ENCODE data around the gene ABHD12B. TPM values are rescaled to one million over a fixed set of nuclear protein-coding genes. Genes with fewer than 3 reads are reported as not detected.
"Not testable (repeated sequence)": the region's sequence is repeated elsewhere in the genome, so short reads cannot be mapped to it uniquely, and the experiment has no call there.

Gene ABHD12B
- total RNA-seq, 1 donor from 2014 or later: 5.1 TPM

GRCh38 chr14:50887476-50887875, 15.6 kb downstream of the ABHD12B start:
- DNase-seq (ENCODE audit: low spot score): no peak

- DNase-seq (ENCODE audit: low spot score): no peak
Observed at GRCh38 chr14:50892255-50892654, 20.4 kb downstream of the ABHD12B start.

GRCh38 chr14:50896421-50896820, 24.6 kb downstream of the ABHD12B start:
- not testable (repeated sequence) for DNase-seq (ENCODE audit: low spot score)

DNA sequence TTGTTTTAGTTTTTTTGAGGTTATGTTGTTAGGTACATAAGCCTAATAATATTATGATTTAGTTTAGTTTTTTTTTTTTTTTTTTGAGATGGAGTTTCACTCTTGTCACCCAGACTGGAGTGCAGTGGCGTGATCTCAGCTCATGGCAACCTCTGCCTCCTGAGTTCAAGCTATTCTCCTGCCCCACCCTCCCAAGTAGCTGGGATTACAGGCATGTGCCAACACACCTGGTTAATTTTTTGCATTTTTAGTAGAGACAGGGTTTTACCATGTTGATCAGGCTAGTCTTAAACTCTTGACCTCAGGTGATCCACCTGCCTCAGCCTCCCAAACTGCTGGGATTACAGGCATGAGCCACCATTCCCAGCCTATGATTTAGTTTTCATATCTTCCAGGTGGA, 25.2 kb downstream of the ABHD12B start:
- DNase-seq (ENCODE audit: low spot score): not testable (repeated sequence)

DNA sequence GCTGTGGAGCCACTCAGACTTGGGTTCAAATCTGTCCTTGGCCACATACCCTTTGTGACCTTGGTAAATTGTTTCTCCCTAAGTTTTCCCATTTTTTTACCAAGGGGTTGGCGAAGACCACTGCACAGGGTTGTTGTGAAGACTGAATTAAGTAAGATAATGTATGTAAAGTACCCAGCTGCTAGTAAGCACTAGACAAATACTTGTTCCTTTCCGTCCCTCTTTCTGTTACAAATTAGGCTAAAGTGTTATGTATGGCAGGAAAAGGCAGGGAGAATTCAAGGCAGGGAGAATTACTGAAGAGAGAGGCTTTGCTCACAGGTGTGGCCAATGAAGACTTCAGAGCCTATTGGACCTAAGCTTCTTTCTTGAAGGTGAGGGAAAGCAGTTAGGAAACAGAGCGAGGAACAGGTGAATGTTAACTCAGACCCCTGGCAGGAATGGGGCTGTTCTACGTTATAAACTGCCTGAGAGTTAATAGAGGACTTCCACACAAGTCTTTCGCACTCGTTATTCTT, 25.9 kb downstream of the ABHD12B start:
- no peak for DNase-seq (ENCODE audit: low spot score)

DNA sequence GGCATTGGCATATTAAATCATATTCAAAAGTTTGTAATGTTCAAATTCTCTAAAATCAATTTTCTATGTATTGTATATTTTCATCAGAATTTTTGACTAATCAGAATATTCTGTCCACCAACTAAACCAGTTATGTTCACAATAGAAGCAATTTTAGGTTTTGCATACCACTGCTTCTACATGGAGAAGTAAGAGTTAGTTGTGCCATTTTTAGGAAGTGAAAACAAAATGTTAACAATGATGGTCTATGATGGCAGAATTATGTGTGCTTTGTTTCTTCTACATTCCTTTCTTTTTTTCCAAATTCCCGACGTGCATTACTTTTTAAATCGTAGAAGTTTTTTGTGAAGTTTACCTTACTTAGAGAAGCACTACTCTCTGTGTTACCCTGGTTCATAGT, 29.5 kb downstream of the ABHD12B start:
- no peak for DNase-seq (ENCODE audit: low spot score)

GRCh38 chr14:50904719-50905118, 32.9 kb downstream of the ABHD12B start:
- DNase-seq (ENCODE audit: low spot score): no peak

GRCh38 chr14:50906326-50907065, 34.6 kb downstream of the ABHD12B start:
- no peak for DNase-seq (ENCODE audit: low spot score)

- DNase-seq (ENCODE audit: low spot score): no peak
Observed at GRCh38 chr14:50910495-50911420, 38.9 kb downstream of the ABHD12B start.

DNA sequence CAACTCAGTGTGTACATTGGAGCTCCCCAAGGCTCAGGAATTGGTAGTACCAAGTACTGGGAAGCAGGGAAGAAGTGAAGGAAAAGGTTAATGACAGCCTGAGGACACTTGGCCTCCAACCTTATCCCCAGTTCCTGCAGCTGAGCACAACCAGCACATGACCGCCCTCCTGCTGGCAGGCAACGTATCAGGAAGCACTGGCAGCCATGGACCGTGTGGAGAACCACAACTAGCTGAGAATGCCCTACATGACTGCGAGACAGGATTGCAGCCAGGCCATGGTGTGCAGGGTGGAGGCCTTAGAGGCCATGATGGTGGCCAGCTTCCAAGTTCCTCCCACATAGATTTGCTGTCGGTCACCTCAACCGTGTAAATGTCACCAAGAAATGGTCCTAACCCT, 45.6 kb downstream of the ABHD12B start:
- DNase-seq (ENCODE audit: low spot score): no peak

- DNase-seq (ENCODE audit: low spot score): not testable (repeated sequence)
Observed at GRCh38 chr14:50919524-50919923, 47.7 kb downstream of the ABHD12B start.

GRCh38 chr14:50920482-50921230, 48.8 kb downstream of the ABHD12B start:
- DNase-seq (ENCODE audit: low spot score): no peak

DNA sequence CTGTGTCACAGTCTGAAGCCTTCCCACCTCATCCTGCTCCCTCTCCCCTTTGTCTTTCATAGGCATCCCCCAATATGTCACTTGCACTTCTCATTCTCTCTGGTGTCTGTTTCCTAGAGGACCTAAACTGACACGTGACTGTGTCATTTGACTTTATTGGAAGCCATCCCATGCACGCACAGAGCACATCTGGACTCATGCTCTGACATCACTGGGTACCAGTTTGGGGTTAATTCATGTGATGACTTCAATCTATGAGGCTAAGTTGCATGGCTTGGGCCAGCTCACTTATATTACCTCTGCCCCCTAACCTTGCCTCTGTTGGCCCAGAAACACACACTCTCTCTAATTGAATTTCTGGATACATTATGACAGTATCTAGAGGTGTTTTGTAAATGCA, 51.0 kb downstream of the ABHD12B start:
- DNase-seq (ENCODE audit: low spot score): no peak

GRCh38 chr14:50924236-50924635, 52.4 kb downstream of the ABHD12B start:
- DNase-seq (ENCODE audit: low spot score): no peak

- no peak for DNase-seq (ENCODE audit: low spot score)
Observed at GRCh38 chr14:50924843-50925242, 53.0 kb downstream of the ABHD12B start.

DNA sequence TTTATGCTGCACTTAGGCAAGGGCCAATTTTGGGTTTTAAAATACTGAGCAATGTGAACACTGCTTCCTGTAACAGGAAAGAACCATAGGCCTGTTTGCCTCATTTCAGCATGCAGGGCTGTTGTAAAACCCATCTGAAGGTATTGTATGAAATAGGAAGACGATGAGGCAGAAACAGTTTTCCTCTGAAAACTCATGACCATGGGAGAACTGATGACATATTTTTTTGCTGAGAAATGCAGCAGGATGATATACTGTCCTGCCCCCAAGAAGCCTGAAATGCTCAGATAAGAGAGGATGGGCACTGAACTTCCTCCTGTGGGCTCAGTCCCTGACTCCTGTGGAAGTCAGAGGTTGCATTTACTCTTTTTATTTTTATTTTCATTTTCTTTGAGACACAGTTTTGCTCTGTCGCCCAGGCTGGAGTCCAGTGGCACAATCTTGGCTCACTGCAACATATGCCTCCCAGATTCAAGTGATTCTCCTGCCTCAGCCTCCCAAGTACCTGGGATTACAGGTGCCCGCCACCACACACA, 55.1 kb downstream of the ABHD12B start:
- DNase-seq (ENCODE audit: low spot score): peak; percentile 21

DNA sequence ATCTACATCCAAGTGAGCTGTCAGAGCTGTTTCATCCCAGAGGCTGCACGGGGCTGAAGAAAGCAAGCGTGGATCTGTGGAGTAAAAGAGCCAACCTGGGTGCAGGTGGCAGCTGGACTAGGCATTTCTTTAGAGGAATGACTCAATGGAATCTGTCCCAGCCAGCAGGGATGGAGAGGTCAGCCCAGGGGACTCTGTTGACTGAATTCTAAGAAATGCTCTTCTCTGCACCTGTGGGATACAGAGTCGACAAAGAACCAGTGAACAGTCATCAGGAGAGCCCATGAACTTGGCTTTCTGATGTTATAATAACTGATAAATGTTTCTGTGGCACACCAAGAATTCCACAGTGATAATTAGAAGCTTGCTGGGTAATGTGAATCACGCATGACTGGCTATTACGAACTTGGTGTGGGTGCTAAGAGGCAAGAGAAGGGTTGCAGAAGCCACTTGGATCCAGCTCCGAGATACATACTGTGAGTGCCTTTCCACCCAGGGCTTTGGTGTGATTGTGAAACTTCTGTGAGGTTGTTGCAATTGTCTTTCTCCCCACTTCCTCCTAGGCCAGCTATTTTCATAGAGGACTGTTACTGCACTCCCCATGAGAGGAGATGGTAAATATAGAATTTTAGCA, 56.3 kb downstream of the ABHD12B start:
- peak; percentile 50 for DNase-seq (ENCODE audit: low spot score)

DNA sequence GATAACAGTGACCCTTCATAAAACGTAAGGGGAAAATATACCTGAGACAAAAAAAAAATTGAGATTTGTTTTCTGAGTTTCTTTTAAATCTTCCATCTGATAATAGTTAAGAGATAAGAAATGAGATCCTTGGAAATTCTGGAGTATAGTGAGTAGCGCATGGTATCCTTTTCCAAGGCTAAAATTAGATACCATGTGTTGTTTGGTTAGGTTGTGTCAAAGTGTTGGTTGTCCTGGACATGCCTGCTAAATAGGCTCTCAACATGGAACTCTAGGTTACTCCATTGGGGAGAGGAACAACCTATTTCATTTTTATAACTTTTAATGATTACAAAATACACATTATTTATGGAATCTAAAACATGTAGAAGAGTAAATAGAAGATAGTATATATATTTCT, 57.7 kb downstream of the ABHD12B start:
- DNase-seq (ENCODE audit: low spot score): no peak

- no peak for DNase-seq (ENCODE audit: low spot score)
Observed at GRCh38 chr14:50931559-50931958, 59.7 kb downstream of the ABHD12B start.

DNA sequence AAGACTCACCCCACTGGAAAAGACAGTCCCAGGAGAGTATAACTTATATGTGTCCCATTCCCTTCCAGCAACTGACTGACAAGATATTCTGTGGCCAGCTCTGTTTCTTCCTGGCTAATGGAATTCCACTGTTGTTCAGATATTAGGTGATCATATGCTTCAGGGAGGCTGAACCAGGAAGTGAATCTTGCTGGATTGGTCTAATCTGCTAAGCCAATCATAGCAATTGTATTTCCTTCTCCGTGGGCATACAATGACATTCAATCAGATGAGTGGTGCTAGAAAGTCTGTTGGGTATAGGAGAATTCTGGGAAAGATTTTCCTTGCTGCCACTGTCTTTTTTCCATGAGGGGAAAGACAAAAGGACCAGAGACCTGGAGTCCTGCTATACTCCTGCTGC, 60.3 kb downstream of the ABHD12B start:
- DNase-seq (ENCODE audit: low spot score): no peak
